NOMO-1 treated with DMSO at 0.1 percent for 48 hours (cell line): ENCODE measurements around the gene MRPL53.
"Not testable (repeated sequence)": the region's sequence is repeated elsewhere in the genome, so short reads cannot be mapped to it uniquely, and the experiment has no call there.

Experiments
- DNase-seq: peaks from one replicate; lab custom pipeline; 2025; ENCODE audit not compliant: unreplicated experiment; lab: John Stamatoyannopoulos, UW

The MRPL53 gene

DNA sequence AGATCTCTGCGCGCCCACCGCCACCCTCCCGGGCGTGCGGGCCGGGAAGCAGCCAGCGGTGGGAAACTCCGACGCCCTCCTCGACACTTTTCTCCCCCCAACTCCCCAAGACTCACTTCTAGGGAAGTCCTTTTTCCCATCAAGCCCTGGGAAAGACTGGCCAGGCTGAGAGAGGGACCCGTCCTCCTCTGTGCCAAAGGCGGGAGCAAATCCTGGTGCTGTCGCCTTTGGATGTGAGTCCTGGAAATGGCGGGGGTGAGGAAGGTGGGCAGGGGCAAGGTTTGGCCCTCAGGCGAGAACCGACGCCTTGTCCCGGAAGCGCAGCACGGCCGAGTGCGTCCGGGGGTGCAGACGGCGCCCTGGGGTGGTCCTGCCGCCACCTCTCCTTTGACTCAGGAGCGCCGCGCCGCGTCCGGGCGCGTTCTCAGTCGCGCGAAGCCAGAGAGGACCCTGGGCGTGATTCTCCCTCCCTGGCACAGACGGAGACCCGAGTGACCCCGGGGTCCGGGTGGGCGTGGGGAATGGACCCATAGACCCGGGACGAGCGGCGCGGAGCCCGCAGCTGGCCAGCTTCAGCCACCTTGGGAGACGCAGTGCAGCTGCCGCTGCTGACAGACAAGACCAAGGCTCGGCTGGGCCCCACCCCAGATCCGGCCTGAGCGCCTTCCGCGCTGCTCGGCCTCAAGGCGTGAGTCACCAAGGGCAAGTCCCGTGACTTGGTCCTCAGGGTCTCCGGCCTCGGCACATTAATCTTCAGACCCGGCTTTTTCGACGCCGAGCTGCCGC is 30.4 kb upstream of the MRPL53 start:
- DNase-seq, result peak; percentile 70

DNA sequence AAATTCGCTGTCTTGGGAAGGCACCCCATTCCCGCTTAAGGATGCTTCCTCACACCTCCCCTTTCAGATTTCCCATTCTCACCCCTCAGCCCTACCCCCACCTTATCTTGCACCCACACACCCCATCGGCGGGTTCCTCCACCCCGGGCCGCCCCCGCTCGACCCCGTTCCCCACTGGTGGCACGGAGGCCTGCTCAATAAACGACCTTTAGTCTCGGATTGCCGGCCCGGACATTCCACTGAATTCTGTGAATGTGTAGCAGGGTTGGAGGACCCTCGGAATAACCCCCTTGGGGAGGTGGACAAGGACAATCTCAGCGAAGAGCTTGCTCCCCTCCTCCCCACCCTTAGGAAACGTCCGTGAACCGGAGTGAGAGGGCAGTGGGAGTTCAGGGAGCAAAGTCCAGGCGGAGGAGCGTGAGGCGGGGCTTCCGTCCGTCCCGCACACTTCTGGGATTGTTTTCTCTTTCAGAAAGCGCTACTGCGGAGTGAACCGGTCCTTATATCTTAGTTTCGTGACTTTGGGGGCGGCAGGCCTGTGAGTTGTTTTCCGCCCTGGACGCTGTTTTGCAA is 29.8 kb upstream of the MRPL53 start:
- DNase-seq, result peak; percentile 10

DNA sequence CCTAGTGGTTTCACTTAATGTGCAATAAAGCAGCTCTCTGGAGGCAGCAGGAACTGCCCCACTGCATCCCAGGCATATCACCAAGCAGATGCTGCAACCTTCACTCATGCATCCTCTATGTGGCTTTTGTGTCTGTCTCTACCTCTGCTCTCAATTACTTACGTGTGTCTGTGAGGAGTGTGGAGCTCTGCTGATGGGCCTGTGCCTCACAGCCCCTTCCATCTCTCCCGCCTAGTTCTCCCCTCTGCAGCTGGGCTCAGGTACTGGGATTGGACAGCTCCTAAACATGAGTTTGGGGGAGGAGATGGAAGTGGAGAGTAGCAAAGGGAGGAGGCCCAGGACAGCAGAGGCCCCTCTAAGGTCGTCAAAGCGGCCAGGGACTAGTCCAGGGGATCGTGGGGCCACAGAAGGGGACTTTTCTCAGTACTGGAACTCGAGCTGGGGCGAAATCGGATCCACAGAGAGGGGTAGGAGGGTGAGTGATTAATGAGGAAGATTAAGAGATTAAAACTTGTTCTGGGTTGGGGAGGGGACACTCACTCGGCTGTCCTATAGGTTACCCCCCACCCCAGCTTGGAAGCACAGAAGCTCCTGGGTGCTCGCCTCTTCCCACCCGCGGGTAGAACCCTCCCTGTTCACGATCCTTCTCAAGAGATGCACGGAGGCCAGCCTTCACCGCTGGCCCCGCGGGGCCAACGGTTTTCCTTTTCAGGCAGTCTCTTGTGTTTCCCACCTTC is 29.0 kb upstream of the MRPL53 start:
- DNase-seq, result no peak

DNA sequence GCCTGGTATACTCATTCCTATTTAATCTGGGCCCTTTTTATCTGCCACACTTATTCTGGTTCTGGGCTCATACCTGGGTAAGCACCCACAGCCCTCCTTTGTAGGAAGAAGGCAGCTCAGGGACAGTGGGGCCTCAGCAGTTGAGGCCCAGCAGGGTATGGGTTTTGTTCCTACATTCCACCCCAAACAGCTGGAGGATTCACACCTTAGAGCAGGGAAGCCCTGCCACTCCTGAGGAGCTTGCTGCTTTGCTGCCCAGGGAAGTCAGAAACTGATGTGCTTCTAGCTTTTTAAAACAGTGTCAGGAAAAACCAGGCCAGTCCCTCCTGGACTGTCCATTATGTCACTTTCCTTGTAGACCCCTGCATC is 28.1 kb upstream of the MRPL53 start:
- DNase-seq, result no peak

DNA sequence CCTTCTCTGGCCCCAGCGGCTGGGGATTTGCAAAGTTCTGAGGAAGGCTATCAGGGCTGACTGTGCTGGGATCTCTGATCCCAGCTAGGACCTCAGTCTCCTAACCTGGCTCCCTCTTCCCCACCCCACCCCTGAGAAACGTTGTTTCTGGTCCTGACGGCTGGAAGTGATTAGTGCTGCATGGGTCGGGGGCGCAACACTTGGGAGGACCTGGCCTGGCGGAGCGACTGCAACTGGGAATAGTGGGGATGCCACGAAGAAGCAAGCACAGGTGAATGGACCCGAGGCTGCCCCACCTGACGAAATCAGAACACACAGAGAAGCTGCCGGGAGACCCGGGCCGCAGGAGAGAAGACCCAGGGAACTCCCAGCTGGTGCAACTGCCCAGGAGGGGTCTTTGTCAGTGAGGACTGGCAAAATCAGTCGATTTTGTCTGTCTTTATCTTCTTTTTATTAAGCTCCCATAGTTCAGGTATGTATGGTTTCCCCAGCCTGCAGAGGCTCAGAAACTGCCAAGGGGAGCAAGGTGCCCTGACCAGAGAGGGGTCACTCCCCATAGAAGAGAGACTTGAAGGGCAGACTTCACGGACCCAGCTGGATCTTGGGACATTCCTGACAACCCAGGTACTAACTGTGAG is 27.6 kb upstream of the MRPL53 start:
- DNase-seq, result no peak

DNA sequence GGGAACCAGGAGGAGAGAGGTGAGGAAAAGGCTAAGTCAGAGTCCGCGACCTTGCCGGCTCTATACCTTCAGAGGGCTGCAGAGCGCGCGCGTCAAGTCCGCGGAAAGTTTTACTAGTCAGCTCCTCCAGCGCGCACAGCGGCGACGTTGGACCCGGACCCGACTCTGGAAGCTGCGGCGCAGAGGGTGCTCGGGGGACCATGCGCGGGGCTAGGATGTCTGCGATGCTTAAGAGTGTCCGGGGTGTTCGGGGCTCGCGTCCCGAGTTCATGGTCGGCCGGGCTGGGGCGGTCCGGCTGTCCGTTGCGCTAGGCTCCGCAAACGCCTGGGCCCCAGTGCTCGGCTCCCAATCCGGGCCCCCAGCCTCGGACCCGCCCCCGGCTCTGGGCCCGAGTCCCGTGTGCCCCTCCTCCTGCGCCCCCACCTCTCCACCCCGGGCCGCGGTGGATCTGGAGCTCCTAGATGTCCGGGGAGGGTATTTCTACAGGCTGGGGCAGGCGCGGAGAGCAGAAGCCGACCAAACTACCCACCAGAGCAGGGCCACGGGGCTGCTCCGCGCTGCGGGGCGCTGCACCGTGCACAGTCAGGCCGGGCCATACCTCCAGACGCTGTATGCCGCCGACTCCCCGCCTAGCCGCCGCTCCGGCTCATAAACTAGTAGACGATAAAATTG is 26.9 kb upstream of the MRPL53 start, which contains the start of gene LBX2:
Gene LBX2, minus strand, starts transcription at position 337 of the 673 bp plus-strand sequence. Its CDS starts 66 bp downstream, at position 271.
- DNase-seq, result no peak

DNA sequence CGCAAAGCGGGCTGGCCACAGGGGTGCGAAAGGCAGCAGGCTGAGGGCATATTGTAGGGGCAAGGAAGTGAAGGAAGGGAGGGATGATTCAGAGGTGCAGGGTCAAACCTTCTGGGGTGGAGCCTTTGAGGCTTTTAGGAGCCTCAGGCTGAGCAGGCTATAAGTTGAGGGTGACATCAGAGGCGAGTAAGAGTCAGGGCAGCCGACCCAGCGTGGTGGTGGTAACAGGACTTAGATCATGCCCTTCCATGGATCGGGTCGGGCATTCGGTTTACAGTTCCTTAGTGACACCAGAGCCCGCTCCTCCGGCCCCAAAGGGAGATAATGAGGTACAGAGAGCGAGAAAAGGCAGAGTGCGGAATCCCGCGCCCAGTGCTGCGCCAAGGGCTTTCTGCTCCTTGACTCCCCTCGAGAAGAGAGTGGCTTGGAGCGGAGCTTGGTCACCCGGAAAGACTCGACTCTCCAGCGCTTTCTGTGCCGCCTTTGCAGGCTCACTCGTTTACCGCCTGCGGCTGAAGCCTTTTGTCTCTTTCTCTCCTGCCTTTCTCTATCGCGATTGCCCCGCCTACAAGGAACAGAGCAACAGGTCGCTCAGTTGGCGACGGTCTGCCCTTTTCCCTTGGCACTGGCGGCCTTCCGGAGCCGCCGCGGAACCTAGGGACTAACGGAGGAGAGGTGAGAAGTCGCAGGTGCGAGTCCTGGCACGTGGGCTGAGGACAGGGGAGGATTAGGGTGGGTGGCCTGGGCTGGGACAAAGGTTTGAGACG is 26.2 kb upstream of the MRPL53 start:
- DNase-seq, result peak; percentile 16

DNA sequence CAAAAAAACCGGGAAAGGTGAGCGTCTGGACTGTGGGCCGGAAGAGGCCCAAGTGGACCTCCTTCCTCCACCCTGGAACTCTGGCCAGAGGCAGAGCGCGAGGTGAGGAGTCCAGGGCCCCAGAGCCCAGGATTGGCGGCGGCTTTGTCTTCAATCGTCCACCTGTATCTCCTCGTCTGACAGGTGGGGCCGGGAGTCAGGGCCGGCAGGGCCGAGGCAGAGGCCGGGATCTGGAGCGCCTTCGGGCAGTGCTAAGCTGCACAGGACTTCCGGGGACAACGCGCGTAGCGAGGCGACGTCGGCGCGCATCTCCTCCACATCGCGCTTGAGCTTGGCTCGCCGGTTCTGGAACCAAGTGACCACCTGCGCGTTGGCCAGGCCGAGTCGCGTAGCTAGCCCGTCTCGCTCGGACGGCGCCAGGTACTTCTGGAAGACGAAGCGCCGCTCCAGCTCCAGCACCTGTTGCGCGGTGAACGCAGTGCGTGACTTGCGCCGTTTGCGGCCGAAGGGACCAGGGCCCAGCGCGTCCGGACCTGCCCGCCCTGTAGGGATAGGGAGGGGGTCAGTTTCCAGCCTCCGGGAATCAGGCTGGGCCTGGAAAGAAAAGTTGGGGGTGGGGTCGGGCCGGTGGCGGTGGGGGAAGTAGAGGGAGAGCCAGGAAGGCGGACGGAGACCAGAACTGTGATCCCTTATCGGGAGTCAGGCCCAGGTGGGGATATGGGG is 25.5 kb upstream of the MRPL53 start:
- DNase-seq, result no peak

DNA sequence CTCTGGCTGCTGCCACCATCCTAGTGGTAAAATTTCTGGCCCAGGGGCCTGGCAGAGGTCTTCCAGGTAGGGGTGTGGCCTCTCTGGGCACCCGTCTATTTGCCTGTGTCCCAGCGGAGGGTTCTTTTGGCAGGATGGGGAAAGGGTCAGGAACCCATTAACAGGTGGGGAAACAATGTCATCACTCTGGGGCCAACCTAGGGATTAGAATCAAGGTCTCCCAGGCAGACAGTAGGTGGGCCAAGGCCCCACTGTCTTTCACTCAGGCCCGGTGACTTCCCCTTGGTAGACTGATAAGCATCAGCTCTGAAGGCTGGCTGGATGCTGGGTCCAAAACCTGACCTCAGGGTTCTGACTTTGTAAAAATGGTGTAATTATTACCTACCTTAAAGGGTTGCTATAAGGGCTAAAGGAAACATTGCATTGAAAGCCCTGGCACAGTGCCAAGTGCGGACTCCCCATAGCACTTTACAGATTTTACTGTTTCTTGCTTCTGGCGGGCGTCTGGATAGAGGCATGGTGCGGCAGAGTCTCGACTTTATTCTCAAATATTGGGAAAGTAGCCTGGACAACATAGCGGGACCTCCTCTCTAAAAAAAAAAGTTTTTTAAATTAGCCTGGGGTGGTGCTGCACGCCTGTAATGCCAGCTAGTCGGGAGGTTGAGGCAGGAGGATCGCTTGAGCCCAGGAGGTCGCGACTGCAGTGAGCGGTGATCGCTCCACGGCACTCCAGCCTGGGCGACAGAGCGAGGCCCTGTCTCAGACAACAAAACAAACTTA is 24.7 kb upstream of the MRPL53 start:
- no peak for DNase-seq

DNA sequence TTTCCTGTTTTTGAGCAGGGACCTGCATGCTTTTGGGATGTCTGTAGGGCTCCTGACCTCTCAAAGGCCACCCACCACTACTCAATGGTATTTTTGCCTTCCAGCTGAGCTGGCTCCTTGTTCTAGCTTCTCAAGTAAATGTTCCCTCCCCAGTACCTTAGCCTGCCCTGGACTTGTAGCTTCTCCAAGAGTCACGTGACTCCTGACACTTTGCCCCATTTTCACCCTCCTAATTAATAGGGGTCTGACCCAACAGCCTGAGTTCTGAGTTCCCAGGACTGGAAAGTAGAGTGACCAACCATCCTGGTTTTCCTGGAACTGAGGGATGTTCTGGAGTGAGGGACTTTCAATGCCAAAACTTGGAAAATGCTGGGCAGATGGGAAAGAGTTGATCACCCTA is 23.0 kb upstream of the MRPL53 start:
- DNase-seq, result no peak

DNA sequence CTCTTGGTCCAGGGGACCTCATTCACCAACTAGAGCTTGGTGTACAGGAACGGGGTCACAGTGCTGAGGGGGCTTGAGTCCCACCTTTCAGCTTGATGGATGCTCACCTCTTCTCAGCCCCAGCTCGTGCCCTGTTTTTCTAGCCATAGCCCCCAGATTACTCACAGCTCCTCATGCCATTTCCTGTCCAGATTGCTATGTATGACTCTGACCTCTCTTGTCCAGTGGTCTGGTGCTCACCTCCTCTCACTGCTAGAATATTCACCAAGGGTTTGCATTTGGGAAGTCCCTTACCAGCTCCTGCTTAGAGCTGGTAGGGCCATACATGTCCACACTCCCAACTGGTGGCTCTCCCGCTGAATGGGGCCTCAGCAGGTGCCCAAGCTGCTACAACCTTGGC is 21.1 kb upstream of the MRPL53 start:
- DNase-seq, result no peak

DNA sequence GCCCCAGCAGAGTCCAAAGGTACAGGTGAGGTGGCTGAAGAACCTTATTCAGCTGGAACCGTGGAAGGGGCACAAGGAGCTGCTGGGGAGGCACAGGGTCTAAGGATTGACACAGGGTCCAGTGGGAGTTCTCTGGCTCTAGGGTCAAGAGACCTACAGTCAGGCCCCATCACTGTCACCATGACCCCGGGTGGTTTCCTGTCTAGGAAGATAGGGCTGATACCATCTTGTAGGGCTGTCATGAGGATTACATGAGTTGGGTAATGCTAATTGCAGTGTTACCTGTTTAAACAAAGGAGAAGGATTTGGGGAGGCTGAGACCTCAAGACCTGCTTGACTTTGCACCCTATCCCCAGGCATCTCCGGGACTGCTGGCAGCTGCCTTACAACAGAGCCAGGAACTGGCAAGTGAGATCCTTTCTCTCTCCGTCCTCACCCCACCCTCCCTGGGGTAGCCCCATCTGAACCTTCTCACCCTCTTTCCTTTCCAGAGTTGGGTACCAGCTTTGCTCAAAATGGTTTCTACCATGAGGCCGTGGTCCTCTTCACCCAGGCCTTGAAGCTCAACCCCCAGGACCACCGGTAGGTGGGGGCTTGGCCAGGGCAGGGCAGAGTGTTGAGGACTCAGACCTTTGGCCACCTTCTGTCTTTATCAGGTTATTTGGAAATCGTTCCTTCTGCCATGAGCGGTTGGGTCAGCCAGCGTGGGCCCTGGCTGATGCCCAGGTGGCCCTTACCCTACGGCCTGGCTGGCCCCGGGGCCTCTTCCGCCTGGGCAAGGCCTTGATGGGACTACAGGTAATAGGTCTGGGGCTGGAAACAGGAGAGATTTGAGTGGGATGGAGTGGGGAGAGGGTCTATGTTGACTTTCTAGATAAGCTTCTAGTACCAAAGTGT is 19.4 kb upstream of the MRPL53 start:
- DNase-seq, result no peak

DNA sequence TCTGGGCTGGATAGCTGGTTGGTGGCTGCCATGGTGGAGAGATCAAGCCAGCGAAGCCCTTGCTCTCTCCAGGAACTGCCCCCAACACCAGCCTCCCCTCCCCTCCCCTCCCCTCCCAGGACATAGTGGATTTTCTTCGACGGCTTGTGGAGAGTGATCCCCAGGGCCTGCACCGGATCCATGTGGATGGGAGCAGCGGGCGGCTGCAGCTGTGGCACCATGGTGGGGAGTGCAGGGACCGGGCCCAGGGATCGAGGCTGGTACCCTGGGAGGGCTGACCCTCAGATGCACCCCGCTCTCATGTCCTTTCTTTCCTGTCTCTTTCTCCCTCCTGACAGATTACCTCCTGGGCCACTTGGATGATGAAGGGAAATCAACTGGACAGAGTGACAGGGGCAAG is 17.4 kb upstream of the MRPL53 start:
- no peak for DNase-seq

DNA sequence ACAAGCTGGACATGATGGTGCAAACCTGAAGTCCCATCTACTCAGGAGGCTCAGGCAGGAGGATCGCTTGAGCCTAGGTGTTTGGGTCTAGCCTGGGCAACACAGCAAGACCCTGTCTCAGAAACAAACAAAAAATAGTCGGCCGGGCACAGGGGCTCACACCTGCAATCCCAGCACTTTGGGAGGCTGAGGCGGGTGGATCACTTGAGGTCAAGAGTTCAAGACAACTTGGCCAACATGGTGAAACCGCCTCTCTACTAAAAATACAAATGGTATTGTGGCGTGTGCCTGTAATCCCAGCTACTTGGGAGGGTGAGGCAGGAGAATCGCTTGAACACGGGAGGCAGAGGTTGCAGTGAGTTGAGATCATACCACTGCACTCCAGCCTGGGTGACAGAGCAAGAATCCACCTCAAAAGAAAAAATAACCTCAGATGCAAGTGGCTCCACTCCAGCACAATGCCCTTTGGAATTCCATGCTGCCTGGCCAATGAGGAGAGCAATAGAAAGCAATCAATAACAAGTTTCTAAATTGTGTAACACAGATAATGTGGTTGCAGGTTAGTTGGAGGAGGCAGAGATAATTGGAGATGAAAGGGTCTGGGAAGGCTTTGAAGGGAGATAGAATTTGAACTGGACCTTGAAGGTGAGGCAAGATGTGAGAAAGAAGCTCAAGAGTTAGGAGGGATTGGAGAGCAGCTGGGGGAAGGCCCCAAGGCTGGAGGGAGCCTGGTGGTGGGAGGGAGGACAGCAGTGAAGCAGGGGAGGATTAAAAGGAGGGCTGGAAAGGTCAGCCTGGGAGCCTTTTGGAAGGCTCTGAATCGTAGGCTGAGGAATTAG is 16.4 kb upstream of the MRPL53 start:
- DNase-seq, result no peak

DNA sequence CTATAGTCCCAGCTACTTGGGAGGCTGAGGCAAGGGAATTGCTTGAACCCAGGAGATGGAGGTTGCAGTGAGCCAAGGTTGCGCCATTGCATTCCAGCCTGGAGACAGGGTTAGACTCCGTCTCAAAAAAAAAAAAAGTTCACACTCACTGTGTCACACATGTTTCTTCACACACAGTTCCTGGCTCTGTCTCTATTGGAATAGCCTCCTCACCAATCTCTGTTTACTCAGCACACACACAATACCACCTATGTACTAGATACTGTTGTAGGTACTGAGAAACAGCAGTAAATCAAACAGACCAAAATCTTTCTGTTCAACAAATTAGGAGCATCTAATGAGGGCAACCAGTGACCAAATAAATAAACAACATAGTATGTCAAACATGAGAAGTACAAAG is 13.7 kb upstream of the MRPL53 start:
- no peak for DNase-seq

DNA sequence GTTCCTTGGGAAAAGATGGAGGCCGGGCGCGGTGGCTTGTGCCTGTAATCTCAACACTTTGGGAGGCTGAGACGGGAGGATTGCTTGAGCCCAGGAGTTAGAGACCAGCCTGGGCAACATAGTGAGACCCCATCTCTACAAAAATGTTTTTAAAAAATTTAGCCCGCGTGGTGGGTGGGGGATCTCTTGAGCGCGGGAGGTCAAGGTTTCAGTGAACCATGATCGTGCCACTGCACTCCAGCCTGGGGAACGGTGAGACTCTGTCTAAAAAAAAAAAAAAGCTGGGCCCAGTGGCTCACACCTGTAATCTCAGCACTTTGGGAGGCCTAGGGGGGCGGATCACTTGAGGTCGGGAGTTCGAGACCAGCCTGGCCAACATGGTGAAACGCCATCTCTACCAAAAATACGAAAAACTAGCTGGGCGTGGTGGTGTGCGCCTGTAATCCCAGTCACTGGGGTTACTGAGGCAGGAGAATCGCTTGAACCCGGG is 11.2 kb upstream of the MRPL53 start:
- DNase-seq, result not testable (repeated sequence)
